HTR-8/SVneo (cell line): ENCODE data around the gene ZSWIM1.
"Not testable (repeated sequence)": the region's sequence is repeated elsewhere in the genome, so short reads cannot be mapped to it uniquely, and the experiment has no call there.

Experiments used
- DNase-seq: peaks from one replicate; pipeline ENCODE4 v3.0.0; 2011; ENCODE audit warnings: low spot score, mixed read lengths; ENCODE audit not compliant: insufficient read length
- FAIRE-seq: peaks from 2 replicates; lab custom pipeline; 2011; peaks lifted over from hg19 to GRCh38; lab: Jason Lieb, UNC

ZSWIM1 gene

GRCh38 chr20:45886590-45887345 is 5.7 kb downstream of the ZSWIM1 start:
- FAIRE-seq (no peak), DNase-seq (no peak)

GRCh38 chr20:45887346-45887715 is 6.3 kb downstream of the ZSWIM1 start, which contains the start of gene SPATA25:
Gene SPATA25 (minus strand): TSS chr20:45887622. CDS start chr20:45887590, 32 bp downstream.
- FAIRE-seq (no peak), DNase-seq (no peak)

- no peak for DNase-seq
- FAIRE-seq = no peak
These were observed 7.7 kb downstream of the ZSWIM1 start for GRCh38 chr20:45888681-45889080.

- no peak for DNase-seq
- FAIRE-seq = peak; percentile 76
These were observed 9.3 kb downstream of the ZSWIM1 start for GRCh38 chr20:45890077-45890984.

GRCh38 chr20:45890985-45891983 is 10.3 kb downstream of the ZSWIM1 start, which contains the start of the genes CTSA and NEURL2:
Gene CTSA (plus strand): TSS chr20:45891335. CDS start chr20:45891569, 234 bp downstream.
Gene NEURL2 (minus strand): TSS chr20:45891208. CDS start chr20:45890991, 217 bp downstream.
- FAIRE-seq (peak; percentile 94), DNase-seq (peak; percentile 100)

GRCh38 chr20:45892049-45892825 is 11.2 kb downstream of the ZSWIM1 start:
- DNase-seq (peak; percentile 73), FAIRE-seq (peak; percentile 79)

- DNase-seq = no peak
- FAIRE-seq = peak; percentile 36
These were observed 11.9 kb downstream of the ZSWIM1 start for GRCh38 chr20:45892828-45893500.

GRCh38 chr20:45893831-45894230 is 12.8 kb downstream of the ZSWIM1 start:
- no peak for FAIRE-seq

GRCh38 chr20:45894797-45895196 is 13.8 kb downstream of the ZSWIM1 start:
- DNase-seq (no peak), FAIRE-seq (no peak)

More at GRCh38 chr20:45893831-45894230, 12.8 kb downstream of the ZSWIM1 start:
- DNase-seq = no peak

GRCh38 chr20:45896641-45897161 is 15.7 kb downstream of the ZSWIM1 start:
- no peak for FAIRE-seq
- DNase-seq = no peak

GRCh38 chr20:45897289-45897688 is 16.3 kb downstream of the ZSWIM1 start:
- DNase-seq (no peak), FAIRE-seq (no peak)

GRCh38 chr20:45897692-45898091 is 16.7 kb downstream of the ZSWIM1 start:
- FAIRE-seq = no peak
- DNase-seq = no peak

- no peak for DNase-seq
- FAIRE-seq = no peak
These were observed 17.3 kb downstream of the ZSWIM1 start for GRCh38 chr20:45898285-45898684.

GRCh38 chr20:45899046-45899835 is 18.2 kb downstream of the ZSWIM1 start:
- FAIRE-seq = peak; percentile 46
- DNase-seq = no peak

GRCh38 chr20:45901332-45901731 is 20.3 kb downstream of the ZSWIM1 start:
- not testable (repeated sequence) for FAIRE-seq, DNase-seq

GRCh38 chr20:45902199-45902701 is 21.2 kb downstream of the ZSWIM1 start:
- no peak for DNase-seq
- no peak for FAIRE-seq
